SK-N-SH treated with all-trans-retinoic acid at 6 μM for 48 hours (cell line): ENCODE results near the gene ZMAT1.

ENCODE experiments used
- ATAC-seq: fragments of 200-7000 bp; cut with Tn5 transposase; 3 replicates; pipeline ENCODE4 v1.9.1; 2020; ENCODE audit warnings: mild to moderate bottlenecking, moderate library complexity
- ARNTL ChIP-seq: fragments of 450-650 bp; formaldehyde crosslinking; IDR thresholded peaks from 2 replicates; pipeline ENCODE4 v1.5.0; 2020; ENCODE audit warnings: low read depth, mild to moderate bottlenecking, moderate library complexity, borderline replicate concordance
- BACH2 ChIP-seq: fragments of 250-450 bp; sonication (Bioruptor Pico); IDR thresholded peaks from 2 replicates; pipeline ENCODE4 v1.9.0; 2021; ENCODE audit warnings: mild to moderate bottlenecking, borderline replicate concordance
- CSDC2 ChIP-seq: fragments of 250-450 bp; sonication (Bioruptor Pico); IDR thresholded peaks from 2 replicates; pipeline ENCODE4 v1.5.0; 2020; ENCODE audit warnings: mild to moderate bottlenecking, moderate library complexity
- ESRRG ChIP-seq: fragments of 250-450 bp; sonication (Bioruptor Pico); IDR thresholded peaks from 2 replicates; pipeline ENCODE4 v1.6.1; 2021; ENCODE audit warnings: mild to moderate bottlenecking
- GLIS3 ChIP-seq: fragments of 250-450 bp; sonication (Bioruptor Pico); IDR thresholded peaks from 2 replicates; pipeline ENCODE4 v1.5.0; 2020; ENCODE audit warnings: mild to moderate bottlenecking, moderate library complexity
- ISL1 ChIP-seq: fragments of 250-450 bp; sonication (Bioruptor Pico); IDR thresholded peaks from 2 replicates; pipeline ENCODE4 v2.1.2; 2022; ENCODE audit warnings: mild to moderate bottlenecking, moderate library complexity
- OSR1 ChIP-seq: fragments of 250-450 bp; sonication (Bioruptor Pico); IDR thresholded peaks from 2 replicates; pipeline ENCODE4 v1.8.0; 2022; ENCODE audit warnings: moderate library complexity, mild to moderate bottlenecking, inconsistent platforms
- PPARA ChIP-seq: fragments of 250-450 bp; sonication (Bioruptor Pico); IDR thresholded peaks from 2 replicates; pipeline ENCODE4 v1.5.0; 2020; ENCODE audit warnings: mild to moderate bottlenecking, borderline replicate concordance
- RARB ChIP-seq: fragments of 250-450 bp; sonication (Bioruptor Pico); IDR thresholded peaks from 2 replicates; pipeline ENCODE4 v1.8.0; 2021; ENCODE audit warnings: mild to moderate bottlenecking, moderate library complexity
- SNAI2 ChIP-seq: fragments of 250-450 bp; sonication (Bioruptor Pico); IDR thresholded peaks from 2 replicates; pipeline ENCODE4 v1.5.0; 2020; ENCODE audit warnings: mild to moderate bottlenecking, moderate library complexity
- TCF4 ChIP-seq: fragments of 250-450 bp; sonication (Bioruptor Pico); IDR thresholded peaks from 2 replicates; pipeline ENCODE4 v1.8.0; 2021; ENCODE audit warnings: mild to moderate bottlenecking, moderate library complexity, borderline replicate concordance
- TOX ChIP-seq: fragments of 250-450 bp; sonication (Bioruptor Pico); IDR thresholded peaks from 2 replicates; pipeline ENCODE4 v1.8.0; 2021; ENCODE audit warnings: mild to moderate bottlenecking, moderate library complexity, borderline replicate concordance
- ZC3H10 ChIP-seq: fragments of 250-450 bp; sonication (Bioruptor Pico); IDR thresholded peaks from 2 replicates; pipeline ENCODE4 v1.5.1; 2021; ENCODE audit warnings: mild to moderate bottlenecking, moderate library complexity
- ZFP3 ChIP-seq: fragments of 250-450 bp; sonication (Bioruptor Pico); IDR thresholded peaks from 2 replicates; pipeline ENCODE4 v1.5.0; 2020; ENCODE audit warnings: mild to moderate bottlenecking, moderate library complexity
- ZFP30 ChIP-seq: fragments of 450-650 bp; formaldehyde crosslinking; IDR thresholded peaks from 2 replicates; pipeline ENCODE4 v1.5.0; 2022; ENCODE audit warnings: mild to moderate bottlenecking, moderate library complexity
- ZNF565 ChIP-seq: fragments of 450-650 bp; formaldehyde crosslinking; conservative IDR thresholded peaks from 2 replicates; pipeline ENCODE4 v1.5.0; 2020; ENCODE audit warnings: low read depth, mild to moderate bottlenecking, moderate library complexity
- ZNF70 ChIP-seq: fragments of 450-650 bp; formaldehyde crosslinking; IDR thresholded peaks from 2 replicates; pipeline ENCODE4 v1.5.0; 2020; ENCODE audit warnings: mild to moderate bottlenecking, moderate library complexity
- ZNF8 ChIP-seq: fragments of 450-650 bp; formaldehyde crosslinking; IDR thresholded peaks from 2 replicates; pipeline ENCODE4 v1.5.0; 2020; ENCODE audit warnings: mild to moderate bottlenecking, moderate library complexity
- TF ChIP-seq, protein P1 (sequence below): fragments of 250-450 bp; sonication (Bioruptor Pico); IDR thresholded peaks from 2 replicates; pipeline ENCODE4 v1.5.0; 2020; ENCODE audit warnings: mild to moderate bottlenecking, moderate library complexity
- TF ChIP-seq, protein P2 (sequence below): fragments of 250-450 bp; sonication (Bioruptor Pico); IDR thresholded peaks from 2 replicates; pipeline ENCODE4 v1.8.0; 2021; ENCODE audit warnings: low read depth, mild to moderate bottlenecking, moderate library complexity, borderline replicate concordance
- TF ChIP-seq, protein P3 (sequence below): fragments of 250-450 bp; sonication (Bioruptor Pico); IDR thresholded peaks from 2 replicates; pipeline ENCODE4 v1.8.0; 2020; ENCODE audit warnings: mild to moderate bottlenecking, moderate library complexity, borderline replicate concordance
- TF ChIP-seq, protein P4 (sequence below): fragments of 250-450 bp; sonication (Bioruptor Pico); IDR thresholded peaks from 2 replicates; pipeline ENCODE4 v1.5.1; 2020; ENCODE audit warnings: low read depth, mild to moderate bottlenecking, moderate library complexity

The ZMAT1 gene

DNA sequence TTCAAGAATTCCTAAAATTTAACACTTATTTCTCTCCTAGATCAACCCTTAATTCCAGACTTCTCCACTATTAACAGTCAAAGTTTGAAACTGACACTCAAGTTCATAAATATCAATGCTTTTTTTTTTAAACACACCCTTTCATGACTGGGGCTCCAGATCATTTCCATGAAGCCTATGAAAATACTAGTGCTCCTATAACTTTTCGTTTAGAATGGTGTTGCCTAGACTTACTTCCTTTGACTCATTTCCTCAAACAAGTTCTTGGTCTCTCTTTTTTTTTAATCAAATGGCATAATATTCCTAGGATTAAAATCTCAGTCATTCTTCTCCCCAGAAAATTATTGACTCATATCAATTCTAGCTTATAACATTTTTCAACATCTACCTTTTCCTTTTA lies 13.1 kb downstream of the ZMAT1 start (continued):
- TF ChIP-seq, protein P1, sequence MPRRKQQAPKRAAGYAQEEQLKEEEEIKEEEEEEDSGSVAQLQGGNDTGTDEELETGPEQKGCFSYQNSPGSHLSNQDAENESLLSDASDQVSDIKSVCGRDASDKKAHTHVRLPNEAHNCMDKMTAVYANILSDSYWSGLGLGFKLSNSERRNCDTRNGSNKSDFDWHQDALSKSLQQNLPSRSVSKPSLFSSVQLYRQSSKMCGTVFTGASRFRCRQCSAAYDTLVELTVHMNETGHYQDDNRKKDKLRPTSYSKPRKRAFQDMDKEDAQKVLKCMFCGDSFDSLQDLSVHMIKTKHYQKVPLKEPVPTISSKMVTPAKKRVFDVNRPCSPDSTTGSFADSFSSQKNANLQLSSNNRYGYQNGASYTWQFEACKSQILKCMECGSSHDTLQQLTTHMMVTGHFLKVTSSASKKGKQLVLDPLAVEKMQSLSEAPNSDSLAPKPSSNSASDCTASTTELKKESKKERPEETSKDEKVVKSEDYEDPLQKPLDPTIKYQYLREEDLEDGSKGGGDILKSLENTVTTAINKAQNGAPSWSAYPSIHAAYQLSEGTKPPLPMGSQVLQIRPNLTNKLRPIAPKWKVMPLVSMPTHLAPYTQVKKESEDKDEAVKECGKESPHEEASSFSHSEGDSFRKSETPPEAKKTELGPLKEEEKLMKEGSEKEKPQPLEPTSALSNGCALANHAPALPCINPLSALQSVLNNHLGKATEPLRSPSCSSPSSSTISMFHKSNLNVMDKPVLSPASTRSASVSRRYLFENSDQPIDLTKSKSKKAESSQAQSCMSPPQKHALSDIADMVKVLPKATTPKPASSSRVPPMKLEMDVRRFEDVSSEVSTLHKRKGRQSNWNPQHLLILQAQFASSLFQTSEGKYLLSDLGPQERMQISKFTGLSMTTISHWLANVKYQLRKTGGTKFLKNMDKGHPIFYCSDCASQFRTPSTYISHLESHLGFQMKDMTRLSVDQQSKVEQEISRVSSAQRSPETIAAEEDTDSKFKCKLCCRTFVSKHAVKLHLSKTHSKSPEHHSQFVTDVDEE (CRISPR knock-in tag), result no peak
- no peak for TF ChIP-seq TCF4 (CRISPR knock-in tag)
- TF ChIP-seq SNAI2 (CRISPR knock-in tag), result no peak
- TF ChIP-seq ZNF565 (CRISPR knock-in tag), result no peak
- no peak for TF ChIP-seq ARNTL (CRISPR knock-in tag)
- TF ChIP-seq ISL1, result no peak
- TF ChIP-seq, all 23 proteins: peak for 0

DNA sequence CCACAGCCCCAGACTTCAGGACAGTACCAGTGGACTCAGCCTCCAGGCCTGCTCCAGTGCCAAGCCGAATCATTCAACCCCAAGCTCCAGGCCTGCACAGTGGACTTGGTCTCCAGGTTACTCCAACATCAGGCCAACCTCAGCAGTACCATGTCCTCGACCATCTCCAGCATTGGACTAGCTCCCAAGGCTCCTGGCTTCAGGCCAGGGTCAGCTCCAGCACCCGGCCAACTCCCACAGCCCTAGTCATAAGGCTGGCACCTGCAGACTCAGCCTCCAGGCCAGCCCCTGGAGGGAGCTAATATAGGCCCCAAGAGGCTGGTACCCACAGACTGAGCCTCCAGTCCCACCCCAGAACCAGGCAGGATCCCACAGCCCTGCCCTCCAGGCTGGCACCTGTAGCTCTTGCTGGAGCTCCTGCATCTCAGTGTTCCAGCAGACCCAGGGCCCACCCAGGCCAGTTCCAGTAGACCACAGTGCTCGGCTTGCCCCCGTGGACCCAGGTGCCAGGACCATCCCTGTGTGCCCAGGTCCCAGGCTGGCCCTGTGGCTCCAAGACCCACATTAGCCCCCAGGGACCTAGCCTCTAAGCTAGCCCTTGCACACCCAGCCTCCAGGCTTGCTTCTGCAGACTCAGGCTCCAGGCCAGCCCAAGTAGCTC lies 25.6 kb downstream of the ZMAT1 start:
- no peak for ATAC-seq
- TF ChIP-seq ZFP3 (CRISPR knock-in tag) (no peak), CSDC2 (no peak), RARB (no peak), ISL1 (no peak), BACH2 (CRISPR knock-in tag) (no peak), PPARA (CRISPR knock-in tag) (no peak), TCF4 (CRISPR knock-in tag) (no peak), ESRRG (no peak)

DNA sequence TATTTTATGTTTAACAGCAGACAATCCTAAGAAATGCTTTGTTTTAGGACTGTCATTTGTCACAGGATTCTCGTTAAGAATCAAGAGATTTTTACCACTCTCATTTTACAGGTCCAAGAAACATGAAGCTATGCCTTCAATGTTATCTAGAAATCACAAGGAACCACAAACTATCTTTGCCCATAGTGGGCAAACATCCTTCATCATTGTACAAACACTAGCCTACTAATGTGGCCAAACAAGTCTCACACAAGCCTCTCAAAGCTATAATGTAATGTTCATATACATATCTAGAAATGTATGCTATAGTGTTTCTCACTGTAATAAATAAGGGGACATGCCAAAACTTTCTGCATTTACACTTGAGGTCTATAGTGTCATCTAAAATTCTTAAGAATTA lies 26.8 kb downstream of the ZMAT1 start:
- TF ChIP-seq ZNF70 (no peak), ZC3H10 (CRISPR knock-in tag) (no peak), TOX (CRISPR knock-in tag) (no peak), ZNF8 (CRISPR knock-in tag) (no peak), PPARA (CRISPR knock-in tag) (no peak), GLIS3 (CRISPR knock-in tag) (no peak), ZFP30 (no peak), ARNTL (CRISPR knock-in tag) (no peak), ZNF565 (CRISPR knock-in tag) (no peak), CSDC2 (no peak), TCF4 (CRISPR knock-in tag) (no peak), BACH2 (CRISPR knock-in tag) (no peak), SNAI2 (CRISPR knock-in tag) (no peak), ESRRG (no peak), OSR1 (CRISPR knock-in tag) (no peak), ZFP3 (CRISPR knock-in tag) (no peak)
- TF ChIP-seq, protein P2, sequence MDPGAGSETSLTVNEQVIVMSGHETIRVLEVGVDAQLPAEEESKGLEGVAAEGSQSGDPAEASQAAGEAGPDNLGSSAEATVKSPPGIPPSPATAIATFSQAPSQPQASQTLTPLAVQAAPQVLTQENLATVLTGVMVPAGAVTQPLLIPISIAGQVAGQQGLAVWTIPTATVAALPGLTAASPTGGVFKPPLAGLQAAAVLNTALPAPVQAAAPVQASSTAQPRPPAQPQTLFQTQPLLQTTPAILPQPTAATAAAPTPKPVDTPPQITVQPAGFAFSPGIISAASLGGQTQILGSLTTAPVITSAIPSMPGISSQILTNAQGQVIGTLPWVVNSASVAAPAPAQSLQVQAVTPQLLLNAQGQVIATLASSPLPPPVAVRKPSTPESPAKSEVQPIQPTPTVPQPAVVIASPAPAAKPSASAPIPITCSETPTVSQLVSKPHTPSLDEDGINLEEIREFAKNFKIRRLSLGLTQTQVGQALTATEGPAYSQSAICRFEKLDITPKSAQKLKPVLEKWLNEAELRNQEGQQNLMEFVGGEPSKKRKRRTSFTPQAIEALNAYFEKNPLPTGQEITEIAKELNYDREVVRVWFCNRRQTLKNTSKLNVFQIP (CRISPR knock-in tag), result no peak
- TF ChIP-seq, protein P3, sequence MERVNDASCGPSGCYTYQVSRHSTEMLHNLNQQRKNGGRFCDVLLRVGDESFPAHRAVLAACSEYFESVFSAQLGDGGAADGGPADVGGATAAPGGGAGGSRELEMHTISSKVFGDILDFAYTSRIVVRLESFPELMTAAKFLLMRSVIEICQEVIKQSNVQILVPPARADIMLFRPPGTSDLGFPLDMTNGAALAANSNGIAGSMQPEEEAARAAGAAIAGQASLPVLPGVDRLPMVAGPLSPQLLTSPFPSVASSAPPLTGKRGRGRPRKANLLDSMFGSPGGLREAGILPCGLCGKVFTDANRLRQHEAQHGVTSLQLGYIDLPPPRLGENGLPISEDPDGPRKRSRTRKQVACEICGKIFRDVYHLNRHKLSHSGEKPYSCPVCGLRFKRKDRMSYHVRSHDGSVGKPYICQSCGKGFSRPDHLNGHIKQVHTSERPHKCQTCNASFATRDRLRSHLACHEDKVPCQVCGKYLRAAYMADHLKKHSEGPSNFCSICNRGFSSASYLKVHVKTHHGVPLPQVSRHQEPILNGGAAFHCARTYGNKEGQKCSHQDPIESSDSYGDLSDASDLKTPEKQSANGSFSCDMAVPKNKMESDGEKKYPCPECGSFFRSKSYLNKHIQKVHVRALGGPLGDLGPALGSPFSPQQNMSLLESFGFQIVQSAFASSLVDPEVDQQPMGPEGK (CRISPR knock-in tag), result no peak
- TF ChIP-seq, protein P4, sequence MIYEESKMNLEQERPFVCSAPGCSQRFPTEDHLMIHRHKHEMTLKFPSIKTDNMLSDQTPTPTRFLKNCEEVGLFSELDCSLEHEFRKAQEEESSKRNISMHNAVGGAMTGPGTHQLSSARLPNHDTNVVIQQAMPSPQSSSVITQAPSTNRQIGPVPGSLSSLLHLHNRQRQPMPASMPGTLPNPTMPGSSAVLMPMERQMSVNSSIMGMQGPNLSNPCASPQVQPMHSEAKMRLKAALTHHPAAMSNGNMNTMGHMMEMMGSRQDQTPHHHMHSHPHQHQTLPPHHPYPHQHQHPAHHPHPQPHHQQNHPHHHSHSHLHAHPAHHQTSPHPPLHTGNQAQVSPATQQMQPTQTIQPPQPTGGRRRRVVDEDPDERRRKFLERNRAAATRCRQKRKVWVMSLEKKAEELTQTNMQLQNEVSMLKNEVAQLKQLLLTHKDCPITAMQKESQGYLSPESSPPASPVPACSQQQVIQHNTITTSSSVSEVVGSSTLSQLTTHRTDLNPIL (CRISPR knock-in tag), result no peak
- TF ChIP-seq, protein P1 (CRISPR knock-in tag), result no peak
- no peak for ATAC-seq
